CD14-positive monocyte (primary cell): ENCODE measurements around the gene ENPP6. TPM values are rescaled to one million over a fixed set of nuclear protein-coding genes. Genes with fewer than 3 reads are reported as not detected.
"Not testable (repeated sequence)": the region's sequence is repeated elsewhere in the genome, so short reads cannot be mapped to it uniquely, and the experiment has no call there.

Source experiments
- DNase-seq, 3 donors: peaks; one replicate each; pipeline ENCODE4 v3.0.0-alpha.2; 2011 to 2022
- H2AFZ ChIP-seq: 2 replicates; pipeline ENCODE4 v1.6.0; 2012; ENCODE audit warnings: mild to moderate bottlenecking, low read depth, low read length, inconsistent platforms; ENCODE audit not compliant: insufficient read depth, poor library complexity, severe bottlenecking
- H3K27ac ChIP-seq, 2 donors: 1 replicate in 1 of 2; 2 replicates in 1 of 2; pipeline ENCODE4 v1.5.1; 2012 to 2013; ENCODE audit warnings: low read length in 2 of 2, control low read depth in 1 of 2, inconsistent platforms in 1 of 2, low read depth in 1 of 2, mild to moderate bottlenecking in 1 of 2
- H3K27me3 ChIP-seq, 2 donors: one replicate each; pipeline versions ENCODE4 v1.6.0 to v1.6.1; 2011 to 2013; ENCODE audit warnings: low read length in 2 of 2; ENCODE audit not compliant: control insufficient read depth in 2 of 2, insufficient read depth in 2 of 2
- H3K36me3 ChIP-seq, 2 donors: replicated peaks in 1 of 2; 1 replicate in 1 of 2; 2 replicates in 1 of 2; pipeline versions ENCODE4 v1.5.1 to v1.6.1; 2012 to 2013; ENCODE audit warnings: low read length in 2 of 2, control low read depth in 1 of 2, inconsistent platforms in 1 of 2, mild to moderate bottlenecking in 1 of 2; ENCODE audit not compliant: insufficient read depth in 2 of 2, control insufficient read depth in 1 of 2
- H3K4me1 ChIP-seq, 2 donors: 1 replicate in 1 of 2; 2 replicates in 1 of 2; pipeline versions ENCODE4 v1.5.1 to v1.6.1; 2012 to 2013; ENCODE audit warnings: low read length in 2 of 2, control low read depth in 1 of 2, inconsistent platforms in 1 of 2, mild to moderate bottlenecking in 1 of 2, moderate library complexity in 1 of 2; ENCODE audit not compliant: insufficient read depth in 2 of 2, control insufficient read depth in 1 of 2
- H3K4me2 ChIP-seq: replicated peaks from 2 replicates; pipeline ENCODE3; 2012; ENCODE audit warnings: low read length, moderate library complexity, mild to moderate bottlenecking; ENCODE audit not compliant: poor library complexity, severe bottlenecking; ENCODE audit errors: extremely low read depth
- H3K4me3 ChIP-seq, 3 experiments: fragments of 200-600 bp in 1 of 3; sonication (generic) in 1 of 3; replicated peaks in 1 of 3; 1 replicate in 2 of 3; 2 replicates in 1 of 3; pipeline ENCODE4 v1.5.1; 2011 to 2013; ENCODE audit warnings: low read length in 3 of 3, mild to moderate bottlenecking in 3 of 3, control low read depth in 2 of 3, low read depth in 2 of 3, inconsistent platforms in 1 of 3, moderate library complexity in 1 of 3
- H3K79me2 ChIP-seq: 2 replicates; pipeline ENCODE4 v1.6.0; 2012; ENCODE audit warnings: mild to moderate bottlenecking, control low read depth, inconsistent platforms, low read length, moderate library complexity; ENCODE audit not compliant: insufficient read depth
- H3K9ac ChIP-seq: 2 replicates; pipeline ENCODE4 v1.6.0; 2017; ENCODE audit warnings: low read length, mild to moderate bottlenecking; ENCODE audit not compliant: insufficient read depth, poor library complexity, severe bottlenecking
- H3K9me3 ChIP-seq, 2 donors: replicated peaks in 1 of 2; 1 replicate in 1 of 2; 2 replicates in 1 of 2; pipeline versions ENCODE4 v1.5.1 to v1.6.1; 2012 to 2013; ENCODE audit warnings: low read length in 2 of 2, control low read depth in 1 of 2; ENCODE audit not compliant: control insufficient read depth in 1 of 2, insufficient read depth in 1 of 2
- H4K20me1 ChIP-seq: 2 replicates; pipeline ENCODE4 v1.6.0; 2012; ENCODE audit warnings: mild to moderate bottlenecking, low read length, control low read depth, moderate library complexity; ENCODE audit not compliant: insufficient read depth
- H3K27ac Mint-ChIP-seq, 7 donors: one replicate each; pipeline ENCODE4 v1.8.0; 2020; ENCODE audit warnings: mild to moderate bottlenecking in 7 of 7, mixed read lengths in 7 of 7, moderate library complexity in 6 of 7, inconsistent platforms in 2 of 7
- H3K27me3 Mint-ChIP-seq, 3 donors: one replicate each; pipeline ENCODE4 v1.8.0; 2021 to 2022; ENCODE audit warnings: low read depth in 3 of 3, mild to moderate bottlenecking in 3 of 3, mixed read lengths in 3 of 3, moderate library complexity in 3 of 3, inconsistent platforms in 1 of 3
- H3K36me3 Mint-ChIP-seq, 2 donors: one replicate each; pipeline ENCODE4 v1.8.0; 2020; ENCODE audit warnings: mixed read lengths in 2 of 2, inconsistent platforms in 1 of 2, mild to moderate bottlenecking in 1 of 2
- H3K4me1 Mint-ChIP-seq: one replicate; pipeline ENCODE4 v1.8.0; 2020; ENCODE audit warnings: mild to moderate bottlenecking, mixed read lengths
- H3K4me3 Mint-ChIP-seq, 2 donors: one replicate each; pipeline ENCODE4 v1.8.0; 2020; ENCODE audit warnings: mild to moderate bottlenecking in 2 of 2, mixed read lengths in 2 of 2, moderate library complexity in 1 of 2
- H3K9me3 Mint-ChIP-seq, 7 donors: one replicate each; pipeline ENCODE4 v1.8.0; 2020 to 2022; ENCODE audit warnings: mixed read lengths in 7 of 7, mild to moderate bottlenecking in 6 of 7, moderate library complexity in 6 of 7, inconsistent platforms in 2 of 7
- CTCF ChIP-seq: fragments of 200-600 bp; IDR thresholded peaks from one replicate; pipeline ENCODE4 v1.8.0; 2022; ENCODE audit warnings: antibody characterized with exemption, mild to moderate bottlenecking
- WGBS: methylation state at CpG from one replicate; pipeline ENCODE4 v1.1.5; 2013; ENCODE audit warnings: missing lambda C conversion rate; ENCODE audit not compliant: insufficient coverage; 5-methylcytosine and 5-hydroxymethylcytosine counted together
- intact Hi-C, 2 donors: fragments of 100-400 bp; cut with micrococcal nuclease; formaldehyde crosslinking; loops; one replicate each; pipeline versions ENCODE4 v1.15.0 to v1.15.1; 2023
- polyA plus RNA-seq, 3 donors: library from polyadenylated mRNA; depleted of rRNA in 1 of 3; unstranded in 2 of 3; stranded (reverse) in 1 of 3; fragments of 300-500 nt in 2 of 3; fragments of >200 nt in 1 of 3; fragmentation: Illumina TruSeq in 2 of 3; gene quantifications; 1 replicate in 2 of 3; 2 replicates in 1 of 3; pipeline ENCODE4 v1.2.3, GENCODE V29; 2012 to 2021

The ENPP6 gene
- polyA plus RNA-seq, 3 donors = 0.05 TPM; not detected in 2

DNA sequence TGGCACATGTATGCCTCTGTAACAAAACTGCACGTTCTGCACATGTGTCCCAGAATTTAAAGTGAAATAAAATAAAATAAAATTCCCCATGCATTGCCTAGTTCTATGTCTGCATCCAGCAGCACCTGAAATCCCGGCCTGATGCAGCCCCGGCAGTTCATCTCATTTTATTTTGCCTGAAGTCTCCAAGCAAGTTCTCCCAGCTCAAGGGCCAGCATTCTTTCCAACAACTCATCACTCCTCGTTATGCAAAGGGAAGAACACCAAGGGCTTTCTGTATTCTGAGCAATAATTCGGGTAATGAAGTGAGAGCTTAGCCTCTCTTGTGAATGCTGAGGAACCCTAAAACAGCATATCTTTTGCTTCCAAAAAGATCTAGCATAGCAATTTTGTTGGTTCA lies 2.7 kb downstream of the ENPP6 start:
- no peak for DNase-seq
- H3K9ac ChIP-seq = no peak overlapping the region
- no peaks in the 10 kb centered on the region for H3K36me3 Mint-ChIP-seq
- H3K27me3 ChIP-seq = no peaks in the 10 kb centered on the region
- no peaks in the 10 kb centered on the region for H3K36me3 ChIP-seq
- H3K79me2 ChIP-seq = no peaks in the 10 kb centered on the region
- H3K4me3 Mint-ChIP-seq = peak overlapping the region in 1 of 2 donors; percentile 37
- H3K4me1 Mint-ChIP-seq = no peaks in the 10 kb centered on the region
- H3K9me3 Mint-ChIP-seq = peaks cover 0 to 6% (median 0%) of the 10 kb centered on the region in 7 donors
- no peaks in the 10 kb centered on the region for H3K4me1 ChIP-seq
- intact Hi-C loops = no loop called here
- no peak for TF ChIP-seq CTCF
- H3K27me3 Mint-ChIP-seq = peaks cover 1 to 4% (median 2%) of the 10 kb centered on the region in 3 donors
- no peak overlapping the region for H3K27ac Mint-ChIP-seq
- WGBS = 100% methylated on average over 3 of the region's 5 CpGs
- H3K4me2 ChIP-seq = no peak overlapping the region
- H2AFZ ChIP-seq = no peak overlapping the region
- H3K9me3 ChIP-seq = no peaks in the 10 kb centered on the region
- no peak overlapping the region for H3K27ac ChIP-seq
- no peak overlapping the region for H3K4me3 ChIP-seq
- H4K20me1 ChIP-seq = no peaks in the 10 kb centered on the region

DNA sequence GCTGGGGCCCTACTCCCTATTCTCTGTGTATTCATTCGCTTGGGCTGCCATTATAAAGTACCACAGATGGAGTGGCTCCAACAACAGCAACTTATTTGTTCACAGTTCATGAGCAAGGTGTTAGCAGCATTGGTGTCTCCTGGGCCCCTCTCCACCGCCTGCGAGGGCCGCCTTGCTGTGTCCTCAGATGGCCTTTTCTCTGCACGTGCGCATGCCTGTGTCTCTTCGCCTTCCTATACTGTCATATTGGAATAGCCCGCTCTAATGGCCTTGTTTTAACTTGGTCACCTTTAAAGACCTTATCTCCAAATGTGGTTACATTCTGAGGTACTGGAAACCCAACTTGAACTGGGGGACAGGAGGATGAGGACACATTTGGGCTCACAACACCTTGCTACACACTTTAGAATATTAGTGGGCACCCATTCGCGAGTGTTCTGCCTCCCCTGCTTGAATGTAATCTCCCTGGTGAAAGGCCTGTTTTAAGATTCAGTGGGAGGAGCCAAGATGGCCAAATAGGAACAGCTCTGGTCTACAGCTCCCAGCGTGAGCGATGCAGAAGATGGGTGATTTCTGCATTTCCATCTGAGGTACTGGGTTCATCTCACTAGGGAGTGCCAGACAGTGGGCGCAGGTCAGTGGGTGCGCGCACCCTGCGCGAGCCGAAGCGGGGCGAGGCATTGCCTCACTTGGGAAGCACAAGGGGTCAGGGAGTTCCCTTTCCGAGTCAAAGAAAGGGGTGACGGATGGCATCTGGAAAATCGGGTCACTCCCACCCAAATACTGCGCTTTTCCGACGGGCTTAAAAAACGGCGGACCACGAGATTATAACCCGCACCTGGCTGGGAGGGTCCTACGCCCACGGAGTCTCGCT lies 9.7 kb downstream of the ENPP6 start:
- H3K4me3 ChIP-seq, H3K9ac ChIP-seq, H3K9me3 ChIP-seq, H3K27ac ChIP-seq, H3K4me2 ChIP-seq, H4K20me1 ChIP-seq, H3K36me3 ChIP-seq, H3K27me3 Mint-ChIP-seq, H3K9me3 Mint-ChIP-seq, H2AFZ ChIP-seq, H3K4me1 ChIP-seq, H3K36me3 Mint-ChIP-seq, H3K27ac Mint-ChIP-seq, H3K27me3 ChIP-seq, H3K4me1 Mint-ChIP-seq, intact Hi-C loops, H3K79me2 ChIP-seq, DNase-seq: not testable (repeated sequence)
- H3K4me3 Mint-ChIP-seq = peak overlapping the region in 1 of 2 donors; percentile 0
- 93% methylated on average over 13 of the region's 33 CpGs for WGBS
